Activated CD8-positive, alpha-beta memory T cell treated with anti-CD3 and anti-CD28 coated beads for 1 hour (primary cell): Measurements from ENCODE around the gene MPO.

Experiments used
- DNase-seq, 2 donors: peaks; one replicate each; pipeline ENCODE4 v3.0.0-alpha.2; 2020; ENCODE audit warnings: low read depth in 1 of 2; ENCODE audit errors: extremely low read depth in 1 of 2

Gene MPO

DNA sequence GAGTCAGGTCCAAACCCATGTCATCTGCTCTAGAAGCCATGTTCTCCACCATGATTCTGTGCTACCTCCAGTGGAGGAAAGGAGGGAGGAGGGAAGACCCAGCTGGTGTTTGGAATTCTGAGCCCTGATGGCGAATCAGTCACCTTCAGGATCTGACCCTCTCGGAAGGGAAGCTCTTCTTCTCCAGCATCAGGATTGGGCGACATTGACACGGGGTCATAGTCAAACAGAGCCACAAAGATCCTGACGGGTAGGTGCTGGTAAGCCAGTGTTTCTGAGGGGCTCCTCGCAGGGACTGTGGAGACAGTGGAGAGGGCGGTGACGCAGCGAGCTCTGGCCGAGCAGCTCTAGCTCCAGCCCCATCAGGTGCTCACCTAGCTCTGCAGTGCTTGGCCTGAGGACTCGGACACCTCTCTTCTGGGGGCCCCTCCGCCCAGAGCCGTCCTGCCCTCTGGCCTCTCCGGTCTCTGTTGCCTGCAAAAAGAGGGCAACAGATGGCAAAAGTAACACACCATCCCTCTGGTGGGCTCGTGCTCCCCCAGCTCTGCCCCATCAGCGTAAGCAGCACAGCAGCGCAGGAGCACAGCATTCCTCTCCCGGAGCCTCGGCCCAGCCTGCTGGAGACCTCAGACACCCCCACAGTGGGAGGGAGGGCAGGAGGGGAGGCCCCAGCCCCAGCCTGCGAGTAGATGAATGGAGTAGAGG, 26.9 kb upstream of the MPO start:
- no peak for DNase-seq

DNA sequence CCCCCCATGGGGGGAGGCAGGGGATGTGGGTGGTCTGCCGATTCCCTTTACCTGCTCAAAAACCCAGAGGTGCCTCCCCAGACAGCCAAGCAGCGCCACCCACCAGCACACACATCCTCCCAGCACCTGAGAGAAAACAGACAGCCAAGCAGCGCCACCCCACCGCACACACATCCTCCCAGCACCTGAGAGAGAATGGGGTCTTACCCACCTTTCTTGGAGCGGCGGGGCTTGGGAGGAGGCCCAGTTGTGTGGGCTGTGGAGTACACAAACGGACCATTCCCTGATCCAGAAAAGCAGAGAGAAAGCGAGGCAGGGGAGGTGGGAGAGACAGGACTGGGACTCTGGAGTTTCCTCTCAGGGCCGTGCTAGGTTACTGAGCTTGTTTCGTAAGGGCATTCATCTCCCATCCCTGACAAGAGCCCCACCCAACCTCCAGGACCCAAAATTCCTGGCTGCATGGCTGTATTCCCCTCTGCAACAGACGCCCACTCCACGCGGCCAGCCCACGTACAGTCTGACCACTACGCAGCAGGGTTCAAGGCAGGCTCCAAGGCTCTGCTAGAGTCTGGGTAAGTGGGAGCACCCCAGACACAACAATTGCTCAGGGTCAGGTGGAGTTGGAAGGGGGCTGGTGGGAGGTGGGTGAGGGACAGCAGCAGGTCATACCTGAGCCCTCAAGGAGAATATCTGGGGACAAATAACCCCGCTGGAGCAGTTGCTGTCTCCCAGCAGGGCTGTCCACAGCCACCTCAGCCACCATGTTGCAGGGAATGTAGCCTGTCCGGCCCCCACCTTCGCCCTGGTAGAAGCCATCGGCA, 25.6 kb upstream of the MPO start:
- no peak for DNase-seq

GRCh38 chr17:58305626-58306025, 24.9 kb upstream of the MPO start:
- no peak for DNase-seq

GRCh38 chr17:58304750-58305486, 24.2 kb upstream of the MPO start:
- no peak for DNase-seq

GRCh38 chr17:58303971-58304749, 23.4 kb upstream of the MPO start:
- DNase-seq, result peak in 1 of 2 donors; percentile 42

DNA sequence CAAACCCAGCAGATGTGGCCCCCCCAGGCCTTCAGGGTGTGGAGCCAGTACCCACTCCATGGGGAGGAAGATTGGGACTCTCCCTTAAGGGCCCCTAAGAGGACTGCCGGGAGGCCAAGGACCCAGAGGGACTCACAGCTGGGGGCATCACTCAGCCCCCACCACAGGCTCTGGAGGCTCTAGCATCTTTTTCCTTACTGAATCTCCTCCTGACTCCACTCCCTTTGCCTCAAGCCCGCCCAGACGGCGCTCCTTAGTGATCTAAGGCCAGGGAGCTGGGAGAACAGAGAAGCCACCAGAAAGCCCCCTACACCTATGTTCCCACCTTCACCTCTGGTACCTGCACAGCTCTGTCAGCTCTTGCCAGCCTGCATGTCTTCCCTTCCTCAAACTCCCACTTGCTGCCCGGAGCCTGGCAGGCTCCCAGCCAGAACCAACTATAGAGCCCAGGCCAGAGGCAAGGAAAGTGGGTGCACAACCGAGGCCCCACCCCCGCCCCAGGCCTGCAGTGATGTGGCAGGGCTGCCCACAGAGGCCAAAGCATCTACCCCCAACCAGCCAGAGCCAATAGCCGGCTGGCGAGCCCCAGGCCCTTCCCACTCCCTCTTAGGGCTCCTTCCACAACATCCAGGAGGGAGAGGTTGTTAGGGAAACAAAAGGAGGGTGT, 22.3 kb upstream of the MPO start:
- DNase-seq, result no peak

- DNase-seq, result no peak
Measured at GRCh38 chr17:58302171-58302918, 21.6 kb upstream of the MPO start.

- DNase-seq, result no peak
Measured at GRCh38 chr17:58301504-58302150, 20.9 kb upstream of the MPO start.

DNA sequence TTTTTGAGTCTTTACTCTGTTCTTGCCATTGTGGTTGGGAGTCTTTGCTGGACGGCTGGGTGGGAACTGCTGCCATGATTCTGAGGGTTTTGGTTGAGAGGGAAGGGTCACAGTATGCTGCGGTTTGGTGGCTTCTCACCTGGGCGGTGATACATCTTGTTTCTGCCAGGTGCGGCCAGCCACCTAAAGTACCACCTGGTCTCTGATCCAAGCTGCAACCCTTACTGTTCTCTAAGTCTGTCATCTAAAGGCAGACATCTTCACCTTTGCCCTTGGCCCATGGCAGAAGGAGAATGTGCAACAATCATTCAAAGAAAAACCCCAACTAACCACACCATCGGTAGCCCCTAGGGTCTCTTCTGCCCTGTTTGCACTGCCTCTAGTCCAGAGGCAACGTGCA, 19.6 kb upstream of the MPO start:
- DNase-seq, result no peak

GRCh38 chr17:58294034-58294433, 13.3 kb upstream of the MPO start:
- DNase-seq, result no peak

GRCh38 chr17:58291246-58291645, 10.5 kb upstream of the MPO start:
- DNase-seq, result no peak

- no peak for DNase-seq
Measured at GRCh38 chr17:58289869-58290268, 9.1 kb upstream of the MPO start.

GRCh38 chr17:58285422-58285810, 4.7 kb upstream of the MPO start:
- DNase-seq, result no peak

GRCh38 chr17:58284613-58285421, 4.1 kb upstream of the MPO start:
- no peak for DNase-seq

DNA sequence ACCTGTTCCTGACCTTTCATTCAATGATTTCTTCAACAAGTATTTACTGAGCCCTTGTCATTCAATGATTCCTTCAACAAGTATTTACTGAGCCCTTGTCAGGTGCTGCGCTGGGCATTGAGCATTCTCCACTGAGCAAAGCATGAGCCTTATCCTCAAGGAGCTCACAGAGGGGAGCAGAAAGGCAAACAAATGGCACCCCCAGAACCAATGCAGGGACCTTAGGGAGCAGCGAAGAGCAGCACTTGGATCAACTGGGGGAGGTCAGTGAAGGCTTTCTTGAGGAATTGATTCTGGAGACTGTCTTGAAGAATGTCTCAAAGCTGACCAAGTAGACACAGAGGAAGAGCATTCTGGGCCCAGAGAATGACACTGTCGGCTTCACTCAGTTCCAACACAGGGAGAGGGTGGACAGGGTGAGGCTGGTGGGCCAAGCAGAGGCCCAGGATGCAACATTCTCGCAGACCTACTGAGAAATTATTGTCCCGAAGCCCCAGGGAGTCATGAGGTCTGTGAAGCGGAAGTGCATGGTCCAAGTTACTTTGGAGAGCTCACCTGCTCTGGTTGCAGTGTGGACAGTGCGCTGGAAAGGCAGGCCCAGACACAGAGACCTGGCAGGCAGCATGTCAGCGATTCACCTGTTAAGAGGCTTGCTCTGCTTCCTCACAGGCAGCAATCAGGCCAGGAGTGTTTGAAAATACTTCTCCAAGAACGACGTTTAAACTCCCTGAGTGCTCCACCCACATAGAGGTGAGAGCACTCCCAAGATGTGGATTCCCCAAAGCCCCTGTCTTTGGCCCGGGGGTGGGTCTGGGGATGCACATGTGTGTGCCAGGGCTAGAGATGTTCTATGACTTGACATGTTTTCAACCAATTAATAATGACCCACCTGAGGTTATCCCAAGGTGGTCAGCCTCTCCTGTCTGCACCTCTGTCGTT, 3.2 kb upstream of the MPO start:
- no peak for DNase-seq

DNA sequence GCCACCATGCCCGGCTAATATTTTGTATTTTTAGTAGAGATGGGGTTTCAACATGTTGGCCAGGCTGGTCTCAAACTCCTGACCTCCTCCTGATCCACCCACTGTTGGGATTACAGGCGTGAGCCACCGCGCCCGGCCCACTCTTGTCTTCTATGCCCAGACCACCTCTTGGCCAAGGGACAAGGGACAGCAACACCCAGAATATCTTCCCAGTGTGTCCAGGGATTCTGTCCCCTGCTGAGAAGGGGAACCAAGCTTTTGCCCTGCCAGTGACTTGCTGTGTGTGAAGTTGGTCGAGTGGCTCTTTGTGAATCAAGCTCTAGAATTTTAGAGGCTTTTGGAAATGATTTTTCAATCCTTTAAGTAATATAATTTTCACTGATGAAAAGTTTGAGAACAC, 1.7 kb upstream of the MPO start:
- DNase-seq, result no peak

DNA sequence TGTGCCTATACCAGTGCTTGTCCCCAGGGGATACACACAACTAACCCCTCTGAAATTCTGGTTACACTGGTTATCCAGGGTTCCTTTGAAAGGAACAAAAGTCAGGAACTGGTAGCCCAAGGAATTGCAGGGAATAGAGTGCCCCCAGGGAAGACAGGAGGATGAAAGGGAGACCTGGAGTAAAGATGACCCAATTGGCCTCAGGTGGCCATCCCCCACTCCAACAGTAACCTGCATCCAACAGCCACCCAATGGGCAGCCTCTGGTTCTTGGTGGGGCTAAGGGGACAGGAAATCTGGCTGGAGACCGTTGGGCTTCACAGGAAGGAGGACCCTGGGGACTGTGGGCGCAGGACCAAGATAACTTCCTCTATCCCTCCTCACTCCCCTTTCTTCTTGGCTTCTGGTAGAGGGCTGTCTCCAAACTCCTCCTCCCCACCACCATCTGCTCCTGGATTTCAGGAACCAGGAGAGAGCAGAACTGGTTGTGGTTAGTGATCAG, 826 bp upstream of the MPO start:
- DNase-seq, result no peak
